Activated CD8-positive, alpha-beta memory T cell treated with anti-CD3 and anti-CD28 coated beads for 24 hours (primary cell): ENCODE data around the gene HIRA.
"Not testable (repeated sequence)": the region's sequence is repeated elsewhere in the genome, so short reads cannot be mapped to it uniquely, and the experiment has no call there.

Experiments
- DNase-seq: peaks from one replicate; pipeline ENCODE4 v3.0.0-alpha.2; 2020

Gene HIRA

DNA sequence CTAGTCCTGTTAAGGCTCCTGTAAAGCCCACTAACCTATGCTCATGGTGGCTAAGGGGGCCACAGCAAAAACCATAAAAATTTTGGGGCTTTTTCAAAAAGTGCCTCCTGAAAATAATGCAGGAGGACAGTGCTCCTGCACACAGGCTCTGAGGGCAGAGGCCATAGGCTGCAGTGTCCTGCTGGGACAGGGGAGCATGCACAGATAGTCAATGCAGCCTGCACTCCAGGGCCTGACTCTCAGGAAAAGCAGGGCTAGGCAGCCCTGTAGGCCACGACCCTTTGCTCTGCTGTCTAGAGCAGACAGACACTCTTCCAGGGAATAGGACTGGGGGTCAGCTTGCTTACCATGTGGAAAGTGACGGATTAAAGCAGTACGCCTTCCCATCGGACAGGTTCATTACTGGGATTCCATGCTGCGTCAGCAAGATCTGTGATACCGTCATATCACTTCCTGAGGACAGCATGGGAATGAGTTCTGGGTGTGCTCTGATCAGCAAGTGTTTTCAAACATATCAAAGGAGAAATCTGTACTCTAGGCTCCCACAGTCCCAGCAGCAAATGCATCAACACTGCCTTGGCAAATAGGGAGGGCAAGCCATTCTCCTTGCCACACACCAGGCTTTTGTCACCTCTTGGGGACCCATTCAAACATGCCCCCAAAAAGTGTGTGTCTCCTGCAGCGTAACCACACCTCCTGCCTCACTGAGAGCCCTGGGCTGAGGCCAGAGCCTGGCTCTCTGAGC is 75.9 kb downstream of the HIRA start:
- DNase-seq = no peak

DNA sequence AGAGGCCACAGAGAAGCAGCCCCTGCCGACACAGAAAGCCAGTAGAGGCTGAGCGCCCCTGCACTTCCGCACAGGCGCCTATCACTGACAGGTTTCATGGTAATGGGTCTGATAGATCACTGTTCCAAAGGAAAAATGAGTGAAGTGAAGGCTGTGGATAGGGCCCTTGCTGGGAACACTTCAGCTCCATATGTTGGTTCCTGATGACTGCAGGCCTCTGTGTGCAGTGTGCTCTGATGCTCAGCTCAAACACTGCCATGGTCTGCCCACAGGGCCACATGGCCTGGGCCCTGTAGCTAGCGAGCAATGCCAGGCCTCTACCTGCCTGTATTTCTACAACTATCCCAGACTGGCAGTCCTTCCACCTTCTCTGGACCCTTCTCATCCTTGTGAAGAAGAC is 77.3 kb downstream of the HIRA start:
- DNase-seq = no peak

DNA sequence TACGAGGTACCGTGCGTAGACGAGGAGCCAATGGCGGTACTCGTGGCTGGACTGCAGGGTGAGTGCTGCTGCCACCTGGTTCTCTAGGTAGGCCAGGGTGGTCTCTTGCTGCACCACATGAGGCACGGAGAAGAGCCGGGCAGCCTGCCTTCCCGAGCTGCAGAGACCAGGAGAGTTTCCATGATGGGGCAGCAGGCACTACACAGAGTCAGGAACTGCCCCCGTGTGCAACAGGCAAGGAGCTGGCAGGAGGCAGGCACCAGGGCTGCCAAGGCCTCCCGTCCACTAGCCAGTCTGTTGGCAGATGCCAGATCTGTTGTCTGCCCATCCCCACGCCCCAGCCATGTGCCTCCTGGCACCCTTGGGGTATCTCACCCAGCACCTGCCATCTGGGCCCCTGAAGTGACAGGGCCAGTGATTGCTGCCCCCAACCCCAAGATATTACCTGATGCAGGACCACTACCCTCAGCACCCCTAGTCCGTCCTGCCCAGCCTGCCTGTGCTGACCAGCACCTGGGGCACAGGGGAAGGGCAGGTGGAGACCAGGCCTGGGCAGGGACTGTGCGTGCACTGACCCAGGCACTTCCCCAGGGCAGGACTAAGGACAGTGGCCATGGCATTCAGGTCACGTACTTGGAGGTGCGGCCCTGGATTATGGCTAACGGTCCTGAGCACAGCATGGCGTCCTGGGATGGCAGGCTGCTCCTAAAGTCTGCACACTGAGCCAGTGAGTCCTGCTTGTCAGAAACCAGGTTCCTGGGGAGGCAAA is 78.0 kb downstream of the HIRA start:
- DNase-seq = no peak

DNA sequence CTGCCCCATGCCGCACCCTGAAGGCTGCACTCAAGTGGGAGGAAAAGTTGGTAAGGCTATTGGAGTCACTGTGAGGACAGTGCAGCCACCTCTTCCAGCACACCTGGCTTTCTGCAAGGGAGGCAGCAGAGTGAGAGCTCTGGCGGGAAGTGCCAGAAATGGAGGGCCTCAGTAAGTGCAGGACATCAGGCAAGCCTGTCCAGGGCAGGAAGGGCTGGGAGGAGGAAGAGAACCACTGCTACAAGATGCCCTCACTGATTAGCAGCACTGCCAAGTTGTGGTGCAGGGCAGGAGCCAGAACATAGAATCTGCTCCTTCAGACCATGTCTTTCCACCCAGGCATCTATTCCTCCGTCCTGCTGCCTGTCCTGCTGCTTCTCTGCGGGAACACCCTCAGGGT is 78.8 kb downstream of the HIRA start:
- peak; percentile 21 for DNase-seq

DNA sequence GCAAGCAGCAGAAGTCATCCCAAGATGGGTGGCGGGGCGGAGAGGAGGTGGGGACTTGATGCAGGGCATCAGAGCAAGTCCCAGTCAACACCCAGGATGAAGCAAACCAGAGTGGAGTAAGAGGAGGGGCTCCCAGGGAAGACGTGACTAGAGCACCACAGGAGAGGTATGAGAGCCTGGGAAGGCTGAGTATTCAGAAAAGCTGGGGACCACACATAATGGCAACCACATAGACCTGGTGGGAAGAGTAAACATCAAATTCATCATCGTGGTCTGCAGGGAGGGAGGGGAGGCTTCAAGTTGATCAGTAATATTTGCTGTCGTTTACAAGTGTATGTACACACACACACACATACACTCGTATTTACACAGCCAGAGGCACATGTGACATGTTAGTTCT is 79.3 kb downstream of the HIRA start:
- DNase-seq = no peak

DNA sequence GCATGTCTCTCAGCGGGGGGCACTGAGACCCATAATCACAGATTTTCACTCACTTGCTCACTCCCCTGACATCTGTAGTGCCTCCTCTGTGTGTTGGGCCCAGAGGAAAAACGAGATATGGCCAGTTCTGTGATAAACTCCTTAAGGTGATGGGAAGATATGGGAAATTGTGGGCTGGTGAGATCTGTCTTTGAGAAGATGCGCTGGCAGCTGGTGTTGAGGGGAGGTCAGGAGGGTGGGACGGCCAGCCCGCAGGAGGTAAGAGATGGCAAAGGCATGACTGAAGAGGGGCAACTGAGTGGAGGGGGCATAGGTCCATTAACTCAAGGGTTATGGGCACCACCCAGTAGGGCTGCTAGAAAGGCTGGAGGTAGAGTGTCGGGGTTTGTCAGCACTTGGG is 79.9 kb downstream of the HIRA start:
- DNase-seq = no peak

DNA sequence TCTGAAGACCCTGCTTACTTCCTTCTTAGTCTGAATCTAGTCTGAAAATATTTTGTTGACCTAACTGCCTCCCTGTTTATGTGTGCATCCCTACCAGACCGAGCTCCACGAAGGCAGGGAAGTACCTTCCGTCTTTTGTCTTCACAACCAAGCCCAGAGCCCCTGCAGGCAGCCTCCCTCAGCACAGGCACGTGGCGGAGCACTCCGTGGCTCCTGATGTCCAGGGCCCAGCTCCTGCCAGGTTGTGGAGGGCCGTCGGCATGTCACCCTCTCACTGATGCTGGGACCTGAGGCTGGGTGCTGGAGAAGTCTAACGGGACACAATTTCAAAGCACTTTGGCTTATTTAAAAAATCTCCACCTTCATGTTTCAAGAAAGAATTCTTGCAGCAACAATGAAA is 80.6 kb downstream of the HIRA start:
- no peak for DNase-seq

DNA sequence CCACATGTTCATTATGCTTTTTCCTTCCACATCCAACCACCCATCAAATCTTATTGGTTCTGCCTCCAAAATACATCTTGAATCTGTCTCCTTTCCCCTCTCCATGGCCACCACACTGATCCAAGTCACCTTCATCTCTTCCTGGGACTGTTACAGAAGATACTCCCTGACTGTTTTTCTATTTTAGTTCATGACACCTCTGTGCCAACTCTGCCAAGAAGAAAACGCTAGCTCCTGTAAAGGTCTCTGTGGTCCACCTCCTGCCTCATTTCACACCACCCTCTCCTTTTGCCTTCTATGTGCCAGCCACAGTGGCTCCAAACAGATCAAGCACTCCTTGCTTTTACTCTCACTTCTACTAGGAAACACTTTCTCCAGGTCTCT is 81.1 kb downstream of the HIRA start:
- no peak for DNase-seq

DNA sequence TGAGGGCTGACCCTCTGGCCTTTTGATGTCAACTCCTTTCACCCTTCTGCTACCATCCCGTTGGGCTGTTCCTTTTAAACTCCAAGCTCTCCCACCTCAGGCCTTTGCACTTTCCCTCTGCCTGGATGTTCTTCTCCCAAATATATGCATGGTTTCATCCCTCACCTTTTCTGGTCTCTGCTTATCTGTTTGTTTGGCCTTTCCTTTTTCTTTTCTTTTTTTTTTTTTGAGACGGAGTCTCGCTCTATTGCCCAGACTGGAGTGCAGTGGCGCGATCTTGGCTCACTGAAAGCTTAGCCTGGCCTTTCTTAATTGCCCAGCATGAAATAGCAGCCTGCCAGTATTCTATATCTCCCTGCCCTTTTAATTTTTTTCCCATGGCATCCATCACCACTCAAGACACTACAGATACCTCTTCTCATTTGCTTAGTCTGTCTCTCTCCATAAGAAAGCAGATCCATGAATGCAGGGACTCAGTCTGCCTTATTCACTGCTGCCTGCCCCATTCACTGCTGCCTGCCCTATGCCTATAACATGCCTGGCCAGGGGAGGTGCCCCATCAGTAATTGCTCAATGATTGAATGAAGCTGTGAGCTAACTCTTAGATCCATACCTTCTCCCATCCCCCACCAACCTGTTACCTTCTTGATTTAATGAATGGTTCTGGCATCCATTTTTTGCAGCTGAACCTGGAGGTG is 81.6 kb downstream of the HIRA start:
- DNase-seq = no peak

DNA sequence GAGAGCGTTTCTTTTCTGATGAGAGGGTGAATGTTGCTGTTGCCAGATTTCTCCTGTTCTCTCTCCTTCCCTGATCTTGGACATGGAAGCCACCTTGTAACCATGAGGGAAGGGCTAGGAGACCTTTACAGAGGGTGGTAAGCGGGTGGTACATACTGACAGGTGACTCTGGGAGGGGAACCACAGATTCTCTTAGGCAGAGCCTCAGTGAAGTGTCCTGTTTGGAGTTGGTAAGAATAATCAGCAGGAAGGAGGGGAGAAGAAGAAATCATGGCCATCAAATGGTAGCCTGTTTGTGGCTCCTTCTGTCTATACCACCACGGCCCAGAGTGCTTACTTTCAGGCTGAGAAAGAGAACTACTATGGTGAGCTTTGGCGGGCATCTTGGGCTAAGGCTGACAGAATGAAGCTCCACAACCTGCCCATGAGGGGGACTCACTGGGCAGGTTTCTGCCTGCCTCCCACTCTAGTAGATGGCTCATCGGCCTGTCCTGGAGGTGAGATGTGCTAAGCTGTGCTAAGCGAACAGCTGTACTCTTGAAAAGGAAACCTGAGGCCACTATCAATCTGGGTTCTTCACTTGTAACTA is 84.8 kb downstream of the HIRA start:
- DNase-seq = no peak

DNA sequence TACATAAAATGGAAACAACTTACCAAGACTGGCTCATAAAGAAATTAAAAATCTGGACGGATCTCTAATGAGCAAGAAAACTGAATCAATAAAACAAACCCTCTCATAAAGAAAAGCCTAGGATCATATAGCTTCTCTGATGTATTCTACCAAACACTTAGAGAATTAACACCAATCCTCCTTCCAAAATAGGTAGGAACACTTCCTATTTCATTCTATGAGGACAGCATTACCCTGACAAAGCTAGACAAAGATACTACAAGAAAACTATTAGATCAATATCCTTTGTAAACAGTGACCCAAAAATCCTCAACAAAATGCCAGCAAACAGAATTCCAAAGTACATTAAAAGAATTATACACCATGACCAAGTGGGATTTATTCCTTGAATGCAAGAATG is 87.1 kb downstream of the HIRA start:
- DNase-seq = no peak

DNA sequence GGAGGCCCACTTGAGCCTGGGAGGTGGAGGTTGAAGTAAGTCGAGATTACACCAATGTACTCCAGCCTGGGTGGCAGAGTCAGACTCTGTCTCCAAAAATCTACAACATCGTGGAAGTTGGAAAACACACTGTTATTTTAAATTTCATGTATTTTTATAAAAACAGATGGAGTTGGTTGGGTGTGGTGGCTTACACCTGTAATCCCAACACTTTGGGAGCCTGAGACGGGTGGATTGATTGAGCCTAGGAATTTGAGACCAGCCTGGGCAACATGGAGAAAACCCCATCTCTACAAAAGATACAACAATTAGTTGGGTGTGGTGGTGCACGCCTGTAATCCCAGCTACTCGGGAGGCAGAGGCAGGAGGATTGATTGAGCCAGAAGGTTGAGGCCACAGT is 88.1 kb downstream of the HIRA start:
- no peak for DNase-seq

DNA sequence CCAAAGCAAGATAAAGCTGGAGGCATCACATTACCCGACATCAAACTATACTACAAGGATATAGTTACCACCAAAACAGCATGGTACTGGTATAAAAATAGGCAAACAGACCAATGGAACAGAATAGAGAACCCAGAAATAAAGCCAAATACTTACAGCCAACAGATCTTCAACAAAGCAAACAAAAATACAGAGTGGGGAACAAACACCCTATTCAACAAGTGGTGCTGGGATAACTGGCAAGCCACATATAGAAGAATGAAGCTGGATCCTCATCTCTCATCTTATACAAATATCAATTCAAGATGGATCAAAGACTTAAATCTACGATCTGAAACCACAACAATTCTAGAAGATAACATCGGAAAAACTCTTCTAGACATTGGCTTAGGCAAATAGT is 90.0 kb downstream of the HIRA start:
- DNase-seq = no peak

DNA sequence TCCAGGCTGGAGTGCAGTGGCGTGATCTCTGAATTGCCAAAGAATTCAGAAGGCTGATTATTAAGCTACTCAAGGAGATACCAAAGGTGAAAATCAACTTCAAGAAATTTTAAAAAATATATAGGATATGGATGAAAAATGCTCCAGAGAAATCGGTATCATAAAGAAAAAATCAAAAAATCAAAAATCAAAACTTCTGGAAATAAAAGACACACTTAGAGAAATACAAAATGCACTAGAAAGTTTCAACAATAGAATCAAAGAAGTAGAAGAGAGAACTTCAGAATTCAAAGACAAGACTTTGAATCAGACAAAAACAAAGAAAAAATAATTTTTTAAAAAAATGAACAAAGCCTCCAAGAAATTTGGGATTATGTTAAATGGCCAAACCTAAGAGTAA is 94.4 kb downstream of the HIRA start:
- DNase-seq = no peak

DNA sequence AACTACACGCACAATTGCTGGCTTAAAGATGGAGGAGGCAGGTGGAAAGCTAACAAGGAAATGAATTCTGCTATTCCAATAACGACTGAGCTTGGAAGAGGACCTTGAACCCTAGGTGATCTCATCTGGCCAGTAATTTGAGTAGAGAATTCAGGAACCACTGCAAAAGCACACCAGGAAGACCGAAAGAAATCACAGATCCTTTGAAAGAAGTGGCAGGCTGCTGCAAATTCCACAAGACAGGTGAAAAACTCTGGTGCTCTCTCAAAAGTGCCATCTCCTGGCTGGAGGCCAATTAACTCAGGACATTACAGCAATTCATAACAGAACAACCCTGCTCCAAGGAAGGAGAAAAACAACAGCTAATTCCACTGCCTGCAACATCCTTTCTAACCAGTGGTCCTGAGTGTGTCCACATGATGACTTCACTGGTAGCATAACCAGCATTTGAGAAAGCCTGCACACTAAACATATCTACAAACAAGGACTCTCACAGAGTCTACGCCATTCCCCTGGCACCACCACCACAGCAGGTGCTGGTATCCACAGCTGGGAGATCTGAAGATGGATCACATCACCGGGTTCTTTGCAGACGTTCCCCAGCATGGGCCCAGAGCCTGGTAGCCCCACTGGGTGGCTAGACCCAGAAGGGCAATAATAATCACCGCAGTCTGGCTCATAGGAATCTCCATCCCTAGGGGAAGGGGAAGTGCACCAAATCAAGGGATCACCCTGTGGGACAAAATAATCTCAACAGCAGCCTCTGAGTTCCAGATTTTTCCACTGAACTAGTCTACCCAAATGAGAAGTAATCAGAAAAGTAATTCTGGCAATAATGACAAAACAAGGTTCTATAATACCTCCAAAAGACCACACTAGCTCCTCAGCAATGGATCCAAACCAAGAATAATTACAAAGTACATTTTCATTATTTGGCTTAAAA is 95.1 kb downstream of the HIRA start:
- no peak for DNase-seq

DNA sequence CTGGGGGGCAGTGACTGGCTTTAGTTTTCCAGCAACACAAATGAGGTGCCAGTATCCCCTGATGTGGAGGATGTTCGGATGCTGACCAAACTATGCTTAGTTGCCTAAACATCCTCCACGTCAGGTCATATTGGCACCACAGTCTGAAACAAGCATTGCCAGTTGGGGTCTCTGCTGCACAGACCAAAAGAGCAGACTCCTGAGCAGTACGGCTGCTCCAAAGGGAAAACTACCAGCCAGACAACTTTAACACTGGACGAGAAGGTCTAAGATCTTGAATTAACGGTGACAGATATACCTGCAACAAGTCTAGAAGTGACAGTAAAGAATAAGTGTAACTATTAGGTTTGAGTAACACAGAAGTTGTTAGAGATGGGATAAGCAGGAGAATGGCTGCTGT is 99.6 kb downstream of the HIRA start:
- DNase-seq = no peak

DNA sequence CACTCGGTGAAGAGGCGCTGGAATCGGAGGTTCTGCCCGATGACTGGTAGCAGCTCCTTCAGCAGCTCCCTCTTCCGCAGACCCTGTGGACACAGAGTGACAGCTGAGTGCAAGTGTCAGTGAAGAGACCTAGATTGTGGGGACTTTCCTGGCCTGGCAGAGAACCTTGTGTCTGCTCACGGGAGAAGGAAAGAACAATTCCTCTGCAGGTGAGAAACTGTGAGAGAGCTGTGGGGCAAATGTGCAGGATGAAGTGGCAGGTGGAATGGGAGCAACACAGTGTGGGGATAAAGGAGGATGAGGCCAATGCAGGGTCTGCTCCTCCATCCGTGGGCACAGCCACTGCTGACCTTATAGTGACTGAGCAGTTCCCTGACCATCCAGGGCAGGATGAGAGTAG is 100.1 kb downstream of the HIRA start:
- DNase-seq = no peak

DNA sequence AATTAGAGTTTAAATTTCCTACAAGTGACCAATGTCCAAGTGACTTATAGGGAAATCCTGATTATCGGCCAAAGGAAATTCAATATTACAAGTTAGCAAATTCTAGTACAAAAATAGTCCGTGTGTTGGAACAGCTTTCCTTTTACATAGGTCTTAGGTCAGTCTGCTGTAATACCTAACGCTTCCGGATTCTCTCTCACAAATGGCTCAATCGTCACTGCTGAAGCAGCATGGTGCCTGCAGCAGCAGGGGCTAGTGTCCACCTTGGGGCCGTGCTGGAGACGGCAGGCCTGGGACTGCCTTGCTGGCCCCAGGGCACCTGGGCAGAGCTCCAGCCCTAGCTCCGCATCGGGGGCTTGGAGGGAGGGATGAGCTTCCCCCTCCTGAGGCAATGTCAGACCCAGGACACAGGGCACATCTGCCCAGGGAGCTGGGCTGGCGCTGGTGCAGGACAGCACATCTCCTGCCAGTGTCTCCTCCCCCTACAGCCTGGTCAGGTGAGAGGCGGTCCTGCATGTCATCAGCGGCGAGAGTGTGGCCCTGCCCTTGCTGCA is 100.6 kb downstream of the HIRA start:
- no peak for DNase-seq

DNA sequence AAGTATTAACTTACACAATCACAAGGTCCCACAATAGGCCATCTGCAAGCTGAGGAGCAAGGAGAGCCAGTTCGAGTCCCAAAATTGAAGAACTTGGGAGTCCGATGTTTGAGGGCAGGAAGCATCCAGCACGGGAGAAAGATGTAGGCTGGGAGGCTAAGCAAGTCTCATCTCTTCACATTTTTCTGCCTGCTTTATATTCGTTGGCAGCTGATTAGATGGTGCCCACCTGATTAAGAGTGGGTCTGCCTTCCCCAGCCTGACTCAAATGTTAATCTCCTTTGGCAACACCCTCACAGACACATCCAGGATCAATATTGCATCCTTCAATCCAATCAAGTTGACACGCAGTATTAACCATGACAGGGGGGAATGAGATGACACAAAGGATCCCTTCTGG is 101.3 kb downstream of the HIRA start:
- DNase-seq = not testable (repeated sequence)

DNA sequence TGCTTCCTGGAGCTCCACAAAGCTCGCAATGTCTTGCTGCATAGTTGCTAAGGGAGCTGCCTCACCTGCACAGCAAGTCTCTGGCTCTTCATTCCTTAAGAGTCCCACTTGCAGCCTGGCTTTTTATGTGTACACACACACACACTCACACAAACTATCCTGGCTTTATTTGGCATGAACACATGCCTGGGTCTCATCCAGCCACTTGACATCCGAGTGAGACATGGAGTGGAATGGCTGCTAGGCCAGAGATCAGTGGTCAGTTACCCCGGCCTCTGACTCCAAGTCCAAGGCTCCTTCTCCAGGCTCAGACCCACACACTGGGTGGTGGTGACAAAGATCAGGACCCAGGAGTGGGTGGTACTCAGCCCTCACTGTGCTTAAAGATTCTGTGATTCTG is 102.1 kb downstream of the HIRA start:
- no peak for DNase-seq

DNA sequence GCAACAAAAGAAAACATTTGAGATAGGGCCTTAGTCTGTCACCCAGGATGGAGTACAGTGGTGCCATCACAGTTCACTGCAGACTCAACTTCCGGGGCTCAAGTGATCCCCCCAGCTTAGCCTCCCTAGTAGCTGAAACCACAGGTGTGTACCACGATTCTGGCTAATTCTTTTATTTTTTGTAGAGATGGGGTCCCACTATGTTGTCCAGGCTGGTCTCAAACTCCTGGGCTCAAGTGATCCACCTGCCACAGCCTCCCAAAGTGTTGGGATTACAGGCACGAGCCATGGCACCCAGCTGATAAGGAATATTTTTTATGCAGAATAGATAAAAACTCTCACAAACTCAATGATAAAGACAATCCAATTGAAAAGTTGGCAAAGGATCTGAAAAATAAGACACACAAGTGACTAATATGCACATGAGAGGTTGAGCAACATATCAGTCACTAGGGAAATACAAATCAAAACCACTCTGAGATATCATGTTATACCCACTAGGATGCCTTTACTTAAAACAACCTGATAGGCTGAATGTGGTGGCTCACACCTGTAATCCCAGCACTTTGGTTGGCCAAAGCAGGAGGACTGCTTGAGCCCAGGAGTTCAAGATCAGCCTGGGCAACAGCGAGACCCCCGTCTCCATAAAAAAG is 106.1 kb downstream of the HIRA start:
- DNase-seq = no peak

DNA sequence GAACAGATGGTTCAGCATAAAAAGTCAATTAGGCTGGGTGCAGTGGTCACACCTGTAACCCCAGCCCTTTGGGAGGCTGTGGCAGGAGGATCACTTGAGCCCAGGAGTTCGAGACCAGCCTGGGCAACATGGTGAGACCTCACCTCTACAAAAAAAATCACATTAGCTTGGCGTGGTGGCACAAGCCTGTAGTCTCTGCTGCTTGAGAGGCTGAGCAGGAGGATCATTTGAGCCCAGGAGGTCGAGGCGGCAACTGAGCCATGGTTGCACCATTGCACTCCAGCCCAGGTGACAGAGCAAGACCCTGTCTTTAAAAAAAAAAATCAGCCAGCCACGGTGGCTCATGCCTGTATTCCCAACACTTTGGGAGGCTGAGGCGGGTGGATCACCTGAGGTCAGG is 108.1 kb downstream of the HIRA start:
- DNase-seq = not testable (repeated sequence)
